NCI-H446 (cell line): Measurements from ENCODE around the gene RTKN.
"Not testable (repeated sequence)": the region's sequence is repeated elsewhere in the genome, so short reads cannot be mapped to it uniquely, and the experiment has no call there.

ENCODE experiments used
- DNase-seq, 2 experiments: peaks; one replicate each; lab custom pipeline; 2025; lab: John Stamatoyannopoulos, UW

Gene RTKN

DNA sequence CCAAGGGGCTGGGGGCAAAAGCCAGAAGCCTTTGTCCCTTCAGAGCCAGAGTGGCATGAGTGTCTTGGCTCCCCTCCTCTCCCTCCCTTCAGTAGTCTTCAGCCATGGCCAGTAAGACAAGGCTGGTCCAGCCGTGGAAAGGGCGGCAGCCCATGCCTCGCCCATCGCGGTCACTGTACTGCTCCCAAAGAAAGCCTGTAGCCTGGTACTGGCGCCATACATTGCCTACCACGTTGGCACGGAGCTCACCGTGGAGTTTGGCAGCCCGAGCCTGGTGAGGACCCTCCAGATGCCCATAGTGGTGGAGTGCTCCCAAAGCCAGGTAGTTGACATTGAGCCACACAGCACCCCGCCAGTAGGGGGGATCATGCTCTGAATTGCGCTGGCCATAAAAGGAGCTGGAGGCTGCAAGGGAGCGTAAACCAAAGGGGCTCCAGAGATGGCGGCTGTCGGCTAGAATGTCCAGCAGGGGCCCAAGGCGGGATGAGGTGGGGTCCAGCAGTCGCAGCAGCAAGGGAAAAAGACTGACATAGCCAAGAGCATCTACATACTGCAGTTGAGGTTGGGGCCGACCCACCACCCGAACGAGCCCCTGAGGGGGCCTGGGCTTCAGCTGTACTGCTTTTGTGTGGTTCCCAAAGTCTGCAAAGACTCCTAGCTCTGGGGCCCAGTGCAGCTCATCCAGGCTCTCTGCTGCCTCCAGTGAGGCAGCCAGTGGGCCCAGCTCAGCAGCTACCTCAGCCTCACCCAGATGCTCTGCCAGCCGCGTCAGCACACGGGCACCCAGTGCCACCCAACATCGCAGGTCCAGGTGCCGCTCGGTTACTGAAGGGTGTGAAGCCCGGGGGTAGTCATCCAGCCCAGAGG is 19.7 kb upstream of the RTKN start:
- DNase-seq, result no peak

DNA sequence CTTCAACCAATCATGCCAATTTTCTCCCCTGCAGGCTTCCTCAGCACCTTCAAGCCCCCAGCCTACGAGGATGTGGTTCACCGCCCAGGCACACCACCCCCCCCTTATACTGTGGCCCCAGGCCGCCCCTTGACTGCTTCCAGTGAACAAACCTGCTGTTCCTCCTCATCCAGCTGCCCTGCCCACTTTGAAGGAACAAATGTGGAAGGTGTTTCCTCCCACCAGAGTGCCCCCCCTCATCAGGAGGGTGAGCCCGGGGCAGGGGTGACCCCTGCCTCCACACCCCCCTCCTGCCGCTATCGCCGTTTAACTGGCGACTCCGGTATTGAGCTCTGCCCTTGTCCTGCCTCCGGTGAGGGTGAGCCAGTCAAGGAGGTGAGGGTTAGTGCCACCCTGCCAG is 18.4 kb upstream of the RTKN start:
- DNase-seq, result not testable (repeated sequence)

DNA sequence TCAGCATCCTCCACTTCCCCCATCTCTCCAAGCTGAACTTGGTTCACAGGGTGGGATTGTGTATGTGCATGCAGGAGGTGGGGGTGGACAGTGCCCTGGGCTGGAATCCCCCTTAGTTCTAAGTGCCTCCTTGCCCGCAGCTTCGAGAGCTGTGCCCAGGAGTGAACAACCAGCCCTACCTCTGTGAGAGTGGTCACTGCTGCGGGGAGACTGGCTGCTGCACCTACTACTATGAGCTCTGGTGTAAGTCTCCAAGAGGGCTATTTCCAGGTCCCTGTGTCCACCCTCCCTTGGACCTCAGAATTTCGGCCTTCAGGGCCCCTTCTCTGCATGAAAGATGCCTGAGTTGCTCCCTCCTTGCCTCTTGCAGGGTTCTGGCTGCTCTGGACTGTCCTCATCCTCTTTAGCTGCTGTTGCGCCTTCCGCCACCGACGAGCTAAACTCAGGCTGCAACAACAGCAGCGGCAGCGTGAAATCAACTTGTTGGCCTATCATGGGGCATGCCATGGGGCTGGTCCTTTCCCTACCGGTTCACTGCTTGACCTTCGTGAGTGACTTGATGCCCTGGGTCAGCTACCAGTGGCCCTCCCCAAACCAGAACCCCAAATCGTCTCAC is 17.9 kb upstream of the RTKN start:
- DNase-seq, result not testable (repeated sequence)

- no peak for DNase-seq
Observed at GRCh38 chr2:74458938-74459363, 17.2 kb upstream of the RTKN start.

- peak; percentile 99 for DNase-seq
Observed at GRCh38 chr2:74458132-74458937, 16.6 kb upstream of the RTKN start, which contains the start of gene WBP1. Gene WBP1 (plus strand): TSS chr2:74458438. CDS start chr2:74458603, 165 bp downstream.

GRCh38 chr2:74457549-74458131 is 15.9 kb upstream of the RTKN start:
- DNase-seq, result peak in 1 of 2 experiments; percentile 64

GRCh38 chr2:74457129-74457548 is 15.4 kb upstream of the RTKN start:
- peak in 1 of 2 experiments; percentile 64 for DNase-seq

DNA sequence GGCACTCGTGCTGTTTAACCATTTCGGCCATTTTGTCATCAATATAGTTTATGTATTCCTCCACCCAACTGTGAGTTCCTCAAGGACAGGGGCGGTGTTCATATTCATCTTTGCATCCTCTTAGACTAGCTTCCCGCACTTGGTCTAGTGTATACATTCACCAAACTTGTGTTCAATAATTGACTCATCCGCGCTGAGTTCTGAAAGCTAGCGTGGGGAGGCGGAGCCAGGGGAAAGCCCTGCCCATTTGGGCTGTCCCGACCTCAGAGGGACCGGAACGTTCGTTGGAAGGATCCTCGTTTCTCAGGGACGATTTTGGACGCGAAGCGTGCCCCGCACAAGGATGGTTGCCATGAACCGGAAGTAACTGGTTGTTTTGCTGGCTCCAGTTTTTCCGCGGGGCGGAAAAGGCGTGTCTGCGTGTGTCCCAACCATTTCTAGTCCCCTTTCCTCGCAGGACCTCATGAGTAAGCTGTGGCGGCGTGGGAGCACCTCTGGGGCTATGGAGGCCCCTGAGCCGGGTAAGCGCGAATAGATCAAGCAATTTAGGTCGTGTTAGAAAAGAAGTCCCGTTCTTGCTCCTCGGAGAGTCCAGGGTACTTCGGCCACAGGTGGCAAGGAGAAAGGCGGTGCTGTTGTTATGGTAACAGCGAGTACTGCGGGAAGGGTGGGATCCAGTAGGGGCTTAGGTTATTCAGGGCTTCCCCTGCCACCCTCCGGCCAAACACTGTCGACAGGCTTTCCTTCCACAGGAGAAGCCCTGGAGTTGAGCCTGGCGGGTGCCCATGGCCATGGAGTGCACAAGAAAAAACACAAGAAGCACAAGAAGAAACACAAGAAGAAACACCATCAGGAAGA is 13.1 kb upstream of the RTKN start, which contains the start of gene INO80B:
INO80B (plus strand) TSS at position 434 of the 858 bp plus-strand sequence; CDS start at position 464, 30 bp downstream.
- DNase-seq, result peak; percentile 82 to 98

DNA sequence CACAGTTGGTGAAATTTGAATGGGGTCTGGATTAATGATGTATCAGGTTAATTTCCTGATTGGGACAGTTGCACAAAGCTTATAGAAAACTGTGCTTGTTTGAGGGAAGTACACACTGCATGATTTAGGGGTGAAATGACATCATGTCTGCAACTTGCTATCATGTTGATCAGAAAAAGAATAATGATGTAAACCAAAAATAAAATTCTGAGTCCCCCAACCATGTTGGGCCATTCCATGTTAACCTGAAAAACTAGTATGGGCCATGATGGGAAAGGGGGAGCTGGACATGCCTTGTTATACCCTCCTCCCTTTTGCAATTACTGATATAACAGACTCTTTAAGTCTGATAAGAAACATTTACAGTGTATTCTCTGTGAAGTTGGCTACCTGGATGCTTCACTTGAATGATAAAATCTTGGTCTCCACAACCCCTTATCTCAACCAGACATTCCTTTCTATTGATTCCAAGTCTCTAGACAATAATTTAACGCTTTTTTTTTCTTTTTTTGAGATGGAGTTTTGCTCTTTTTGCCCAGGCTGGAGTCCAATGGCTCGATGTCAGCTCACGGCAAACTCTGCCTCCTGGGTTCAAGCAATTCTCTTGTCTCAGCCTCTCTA is 8.9 kb upstream of the RTKN start:
- DNase-seq, result no peak

DNA sequence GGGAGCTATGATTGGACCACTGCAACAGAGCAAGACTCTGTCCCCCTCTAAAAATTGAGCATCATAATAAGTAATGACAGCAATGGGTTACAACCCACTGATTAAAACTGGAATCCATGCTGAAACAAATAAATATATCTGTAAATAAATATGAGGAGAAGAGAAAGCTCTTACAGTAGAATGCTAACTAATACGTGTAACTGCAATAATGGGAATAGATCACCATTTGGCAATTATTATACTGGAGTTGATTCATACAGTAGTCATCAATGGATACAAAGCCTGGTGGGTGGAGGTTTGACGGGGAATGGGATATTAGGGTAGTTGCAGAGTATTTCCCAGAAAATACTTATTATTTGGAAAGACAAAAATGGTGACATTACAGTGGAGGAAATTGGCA is 7.0 kb upstream of the RTKN start:
- DNase-seq, result no peak

- DNase-seq, result no peak
Observed at GRCh38 chr2:74447230-74447999, 5.7 kb upstream of the RTKN start.

DNA sequence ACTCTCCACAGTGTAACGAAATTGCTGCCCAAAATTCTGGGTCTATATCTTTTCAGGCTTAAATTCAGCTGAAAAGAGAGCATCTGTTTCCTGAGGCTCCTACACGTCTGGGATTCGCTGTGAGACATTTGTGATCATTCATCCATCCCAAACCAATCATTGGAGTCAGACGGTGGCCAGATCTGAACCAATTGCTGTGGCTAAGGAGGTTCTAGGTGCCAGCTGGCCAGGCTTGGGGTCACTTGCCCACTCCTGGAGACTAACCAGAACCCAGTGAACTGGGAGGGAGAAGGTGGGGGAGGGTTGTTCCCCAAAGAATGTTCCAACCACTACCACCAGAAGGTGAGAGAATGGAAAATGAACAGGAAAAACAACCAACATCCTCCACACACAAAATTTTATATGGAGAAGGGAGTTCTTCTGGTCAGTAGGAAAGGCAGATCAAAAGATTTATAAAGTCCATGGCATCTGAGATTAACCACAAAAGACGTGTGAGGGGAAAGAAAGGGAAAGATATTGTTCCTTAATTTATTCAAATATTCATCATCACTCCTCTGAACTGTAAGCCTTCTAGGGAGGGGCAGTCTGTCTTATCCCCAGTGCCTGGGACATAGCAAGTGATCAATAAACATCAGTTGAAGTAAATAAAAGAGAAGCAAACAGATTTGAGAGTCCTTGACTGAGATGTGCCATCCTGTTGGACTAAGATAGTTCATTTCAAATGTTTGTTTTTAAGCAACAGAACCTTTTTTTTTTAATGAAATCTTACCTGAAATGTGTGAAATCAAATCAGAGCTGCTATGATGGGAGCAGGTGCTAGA is 3.0 kb upstream of the RTKN start:
- DNase-seq, result peak in 1 of 2 experiments; percentile 42

GRCh38 chr2:74442483-74443297 is 953 bp upstream of the RTKN start:
- DNase-seq, result not testable (repeated sequence)

- DNase-seq, result no peak
Observed at GRCh38 chr2:74441170-74441689, 507 bp downstream of the RTKN start.

DNA sequence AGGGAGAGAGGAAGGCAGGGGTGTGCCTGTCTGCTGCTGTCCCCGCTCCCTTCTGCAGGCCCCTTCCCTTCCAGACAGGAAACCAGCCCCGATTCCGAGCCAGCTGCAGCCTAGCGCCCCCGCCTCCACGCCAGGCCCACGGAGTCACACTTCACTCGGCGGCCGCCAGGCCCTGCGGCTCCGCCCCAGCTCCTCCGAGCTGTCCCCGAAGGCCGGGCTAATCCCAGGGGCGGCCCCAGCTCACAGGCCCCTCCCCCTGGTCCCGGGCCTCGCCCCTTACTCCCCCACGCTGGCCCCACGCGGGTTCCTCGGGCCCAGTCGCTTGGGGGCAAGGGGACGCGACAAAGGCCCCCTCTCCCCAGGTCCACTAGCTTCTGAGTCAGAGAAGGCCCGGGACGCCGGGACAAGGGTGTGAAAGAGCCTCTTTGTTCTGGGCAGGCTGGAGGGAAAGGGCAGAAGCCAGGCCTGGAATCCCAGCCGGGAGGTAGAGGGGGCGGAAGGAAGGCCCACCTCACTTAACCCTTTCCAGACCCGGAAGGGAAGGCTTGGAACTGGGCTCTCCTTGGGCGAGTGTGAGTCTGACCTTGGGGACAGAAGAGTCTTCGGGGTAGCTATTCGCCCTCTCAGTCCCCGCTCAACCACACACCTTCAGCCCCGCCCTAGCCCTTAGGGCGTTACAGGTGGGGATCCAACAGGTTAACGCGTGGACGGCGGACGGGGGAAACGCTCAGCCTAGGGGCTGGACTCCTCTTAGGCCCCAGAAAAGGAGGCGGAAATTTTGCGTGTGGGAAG is 1.2 kb downstream of the RTKN start:
- peak in 1 of 2 experiments; percentile 74 for DNase-seq

DNA sequence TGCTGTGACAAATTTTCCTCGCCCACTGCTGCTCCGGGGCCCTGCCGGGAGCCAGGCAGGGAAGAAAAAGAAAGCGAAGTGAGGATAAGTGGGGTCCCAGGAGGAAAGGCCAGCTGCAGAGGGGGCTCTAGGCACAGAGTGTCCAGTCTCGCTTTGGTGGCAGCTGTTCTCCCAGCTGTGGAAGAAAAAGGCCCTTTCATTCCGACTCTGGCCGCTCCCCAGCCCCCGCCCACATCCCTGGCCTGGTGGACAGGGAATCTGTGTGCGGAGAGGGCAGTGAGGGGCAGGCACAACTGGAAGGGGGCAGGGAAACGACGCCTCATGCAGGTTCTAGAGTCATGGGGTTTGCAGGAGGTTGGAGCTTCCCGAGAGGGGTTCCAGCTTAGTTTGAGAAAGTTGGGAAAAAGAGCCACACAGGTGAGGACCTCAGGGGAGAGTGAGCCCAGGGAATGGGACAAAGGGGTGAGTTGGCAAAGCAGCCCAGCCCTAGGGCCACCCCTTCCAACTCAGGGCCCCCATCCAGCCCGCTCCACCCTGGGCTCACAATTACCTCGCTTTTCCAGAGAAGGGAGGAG is 1.8 kb downstream of the RTKN start:
- no peak for DNase-seq
